Suprapubic skin (tissue), 4 donors: Measurements from ENCODE around the gene SH3PXD2B. TPM values are rescaled to one million over a fixed set of nuclear protein-coding genes. Genes with fewer than 3 reads are reported as not detected.

Experiments used
- DNase-seq, 2 donors: peaks; one replicate each; pipeline ENCODE4 v3.0.0-alpha.2; 2019; ENCODE audit warnings: low spot score in 2 of 2
- H3K27ac ChIP-seq: fragments of 200-600 bp; sonication (generic); one replicate; pipeline ENCODE4 v1.5.1; 2019
- H3K27me3 ChIP-seq: fragments of 200-600 bp; sonication (generic); one replicate; pipeline ENCODE4 v1.5.1; 2019
- H3K36me3 ChIP-seq: fragments of 200-600 bp; sonication (generic); one replicate; pipeline ENCODE4 v1.5.1; 2019
- H3K4me1 ChIP-seq: fragments of 200-600 bp; sonication (generic); one replicate; pipeline ENCODE4 v1.5.1; 2019
- H3K4me3 ChIP-seq: fragments of 200-600 bp; sonication (generic); one replicate; pipeline ENCODE4 v1.5.1; 2019; ENCODE audit warnings: mild to moderate bottlenecking
- H3K9me3 ChIP-seq: fragments of 200-600 bp; sonication (generic); one replicate; pipeline ENCODE4 v1.5.1; 2019
- CTCF ChIP-seq, 2 donors: fragments of 200-600 bp in 1 of 2; fragments of 450-650 bp in 1 of 2; sonication (generic) in 1 of 2; IDR thresholded peaks; one replicate each; pipeline ENCODE4 v1.5.1; 2016 to 2019; ENCODE audit warnings: antibody characterized with exemption in 2 of 2, mild to moderate bottlenecking in 1 of 2, moderate library complexity in 1 of 2
- EP300 ChIP-seq: sonication (generic); formaldehyde crosslinking; IDR thresholded peaks from one replicate; pipeline ENCODE4 v1.6.1; 2017; ENCODE audit warnings: antibody characterized with exemption
- POLR2A ChIP-seq, 2 donors: fragments of 450-650 bp; IDR thresholded peaks; one replicate each; pipeline ENCODE4 v1.6.1; 2017; ENCODE audit warnings: antibody characterized with exemption in 2 of 2, mild to moderate bottlenecking in 2 of 2, moderate library complexity in 2 of 2
- POLR2AphosphoS5 ChIP-seq, 3 donors: sonication (generic); formaldehyde crosslinking; IDR thresholded peaks; one replicate each; pipeline ENCODE4 v1.6.1; 2017; ENCODE audit warnings: antibody characterized with exemption in 3 of 3
- WGBS: methylation state at CpG from one replicate; pipeline ENCODE4 v1.1.5; 2018; 5-methylcytosine and 5-hydroxymethylcytosine counted together
- total RNA-seq, 4 donors: library from RNA; depleted of rRNA; stranded (reverse); fragments of >200 nt; gene quantifications; one replicate each; pipeline ENCODE4 v1.1.0, GENCODE V29; 2016

SH3PXD2B gene
- total RNA-seq, 4 donors from 2014 or later = 29.1 to 42.1 (median 31.3) TPM

GRCh38 chr5:172362755-172363154, 91.6 kb downstream of the SH3PXD2B start:
- TF ChIP-seq POLR2AphosphoS5 (IDR thresholded peaks at IDR 0.05) = no peak
- no peak for TF ChIP-seq POLR2A (IDR thresholded peaks at IDR 0.05)
- TF ChIP-seq CTCF (IDR thresholded peaks at IDR 0.05) = no peak
- no peak for TF ChIP-seq EP300
- no peaks in the 10 kb centered on the region for H3K27me3 ChIP-seq
- DNase-seq = no peak
- H3K4me1 ChIP-seq = no peaks in the 10 kb centered on the region
- 95% methylated on average over 4 of the region's 4 CpGs for WGBS
- H3K27ac ChIP-seq = no peak overlapping the region
- peaks cover 65% of the 10 kb centered on the region for H3K36me3 ChIP-seq
- no peak overlapping the region for H3K4me3 ChIP-seq
- no peaks in the 10 kb centered on the region for H3K9me3 ChIP-seq

- WGBS = 71% methylated on average over 9 of the region's 9 CpGs
Measured at GRCh38 chr5:172361566-172362238, 92.6 kb downstream of the SH3PXD2B start.

GRCh38 chr5:172358345-172358744, 96.0 kb downstream of the SH3PXD2B start:
- no peaks in the 10 kb centered on the region for H3K4me1 ChIP-seq
- no peak overlapping the region for H3K27ac ChIP-seq
- H3K9me3 ChIP-seq = no peaks in the 10 kb centered on the region
- 90% methylated on average over 7 of the region's 7 CpGs for WGBS
- H3K36me3 ChIP-seq = peaks cover 84% of the 10 kb centered on the region
- no peaks in the 10 kb centered on the region for H3K27me3 ChIP-seq
- no peak for TF ChIP-seq POLR2A (IDR thresholded peaks at IDR 0.05)
- no peak for TF ChIP-seq POLR2AphosphoS5 (IDR thresholded peaks at IDR 0.05)
- no peak for TF ChIP-seq EP300
- no peak for TF ChIP-seq CTCF (IDR thresholded peaks at IDR 0.05)
- no peak overlapping the region for H3K4me3 ChIP-seq
- no peak for DNase-seq

More at GRCh38 chr5:172361566-172362238, 92.6 kb downstream of the SH3PXD2B start:
- no peak overlapping the region for H3K4me3 ChIP-seq
- H3K36me3 ChIP-seq = peaks cover 73% of the 10 kb centered on the region
- peak; percentile 86 to 94 for DNase-seq
- H3K27me3 ChIP-seq = no peaks in the 10 kb centered on the region
- TF ChIP-seq POLR2AphosphoS5 (IDR thresholded peaks at IDR 0.05) = peak in 2 of 3 donors; percentile 23 to 72
- no peak for TF ChIP-seq POLR2A (IDR thresholded peaks at IDR 0.05)
- no peak for TF ChIP-seq CTCF (IDR thresholded peaks at IDR 0.05)
- no peak for TF ChIP-seq EP300
- H3K27ac ChIP-seq = no peak overlapping the region
- no peaks in the 10 kb centered on the region for H3K9me3 ChIP-seq
- H3K4me1 ChIP-seq = no peaks in the 10 kb centered on the region

- Histone ChIP-seq H3K9me3 (no peaks in the 10 kb centered on the region), H3K36me3 (peaks cover 84% of the 10 kb centered on the region), H3K27ac (no peak overlapping the region), H3K4me3 (no peak overlapping the region), H3K4me1 (no peaks in the 10 kb centered on the region), H3K27me3 (no peaks in the 10 kb centered on the region)
- TF ChIP-seq POLR2A (IDR thresholded peaks at IDR 0.05) (no peak), POLR2AphosphoS5 (IDR thresholded peaks at IDR 0.05) (no peak), CTCF (IDR thresholded peaks at IDR 0.05) (no peak), EP300 (no peak)
- WGBS = 92% methylated on average over 10 of the region's 10 CpGs
- no peak for DNase-seq
Measured at GRCh38 chr5:172356527-172356926, 97.8 kb downstream of the SH3PXD2B start.

GRCh38 chr5:172356047-172356446, 98.3 kb downstream of the SH3PXD2B start:
- Histone ChIP-seq H3K36me3 (peaks cover 83% of the 10 kb centered on the region), H3K27me3 (no peaks in the 10 kb centered on the region)

More at GRCh38 chr5:172356047-172356446, 98.3 kb downstream of the SH3PXD2B start:
- Histone ChIP-seq H3K4me1 (no peaks in the 10 kb centered on the region), H3K4me3 (no peak overlapping the region), H3K9me3 (no peaks in the 10 kb centered on the region), H3K27ac (no peak overlapping the region)
- 75% methylated on average over 1 of the region's 4 CpGs for WGBS
- no peak for DNase-seq
- no peak for TF ChIP-seq POLR2A (IDR thresholded peaks at IDR 0.05)
- TF ChIP-seq EP300 = no peak
- no peak for TF ChIP-seq POLR2AphosphoS5 (IDR thresholded peaks at IDR 0.05)
- no peak for TF ChIP-seq CTCF (IDR thresholded peaks at IDR 0.05)
